NCI-H128 (cell line): ENCODE data around the gene SMARCA2.

ENCODE experiments used
- DNase-seq: peaks from one replicate; lab custom pipeline; 2025; ENCODE audit not compliant: unreplicated experiment; lab: John Stamatoyannopoulos, UW

Gene SMARCA2

GRCh38 chr9:2086971-2087370 lies 71.8 kb downstream of the SMARCA2 start:
- DNase-seq, result no peak

GRCh38 chr9:2087500-2088313 lies 72.6 kb downstream of the SMARCA2 start:
- no peak for DNase-seq

GRCh38 chr9:2093920-2094597 lies 78.9 kb downstream of the SMARCA2 start:
- no peak for DNase-seq

- no peak for DNase-seq
These were observed 81.3 kb downstream of the SMARCA2 start for GRCh38 chr9:2096376-2096970.

- no peak for DNase-seq
These were observed 91.5 kb downstream of the SMARCA2 start for GRCh38 chr9:2106666-2107065.

- DNase-seq, result no peak
These were observed 92.8 kb downstream of the SMARCA2 start for GRCh38 chr9:2107906-2108451.

- no peak for DNase-seq
These were observed 94.0 kb downstream of the SMARCA2 start for GRCh38 chr9:2109069-2109650.

GRCh38 chr9:2110036-2110435 lies 94.9 kb downstream of the SMARCA2 start:
- DNase-seq, result no peak

- no peak for DNase-seq
These were observed 100.9 kb downstream of the SMARCA2 start for GRCh38 chr9:2116073-2116472.

GRCh38 chr9:2117527-2117926 lies 102.4 kb downstream of the SMARCA2 start:
- no peak for DNase-seq

GRCh38 chr9:2119566-2119965 lies 104.4 kb downstream of the SMARCA2 start:
- DNase-seq, result no peak

GRCh38 chr9:2120926-2121689 lies 106.0 kb downstream of the SMARCA2 start:
- DNase-seq, result no peak

GRCh38 chr9:2122299-2122698 lies 107.2 kb downstream of the SMARCA2 start:
- no peak for DNase-seq

- no peak for DNase-seq
These were observed 110.8 kb downstream of the SMARCA2 start for GRCh38 chr9:2125906-2126305.

- no peak for DNase-seq
These were observed 111.2 kb downstream of the SMARCA2 start for GRCh38 chr9:2126331-2126803.

- no peak for DNase-seq
These were observed 112.3 kb downstream of the SMARCA2 start for GRCh38 chr9:2127486-2127885.

- DNase-seq, result no peak
These were observed 113.0 kb downstream of the SMARCA2 start for GRCh38 chr9:2128141-2128540.

- DNase-seq, result no peak
These were observed 113.5 kb downstream of the SMARCA2 start for GRCh38 chr9:2128618-2129017.

GRCh38 chr9:2130941-2131340 lies 115.8 kb downstream of the SMARCA2 start:
- DNase-seq, result no peak

- peak; percentile 33 for DNase-seq
These were observed 117.4 kb downstream of the SMARCA2 start for GRCh38 chr9:2132484-2133082.
